Mesodermal cell (in vitro differentiated cells): ENCODE data around the gene SSPN.

Experiments used
- H3K27ac ChIP-seq: 2 replicates; pipeline ENCODE4 v1.7.0; 2013; ENCODE audit warnings: mild to moderate bottlenecking, low read depth, low read length, moderate library complexity; ENCODE audit not compliant: severe bottlenecking
- H3K36me3 ChIP-seq: 2 replicates; pipeline ENCODE4 v1.7.1; 2013; ENCODE audit warnings: mild to moderate bottlenecking, low read length, moderate library complexity; ENCODE audit not compliant: control insufficient read depth, insufficient read depth
- H3K4me1 ChIP-seq: one replicate; pipeline ENCODE4 v1.7.1; 2013; ENCODE audit warnings: mild to moderate bottlenecking, low read length; ENCODE audit not compliant: insufficient read depth, control insufficient read depth, poor library complexity, severe bottlenecking
- H3K4me3 ChIP-seq: 2 replicates; pipeline ENCODE4 v1.7.0; 2013; ENCODE audit warnings: low read length, control low read depth, mild to moderate bottlenecking; ENCODE audit not compliant: insufficient read depth, poor library complexity, severe bottlenecking; ENCODE audit errors: extremely low read depth
- H3K9me3 ChIP-seq: 2 replicates; pipeline ENCODE4 v1.7.1; 2013; ENCODE audit warnings: mild to moderate bottlenecking, low read length, moderate library complexity; ENCODE audit not compliant: control insufficient read depth
- WGBS, 2 experiments: methylation state at CpG; one replicate each; pipeline ENCODE4 v1.1.5; 2013; ENCODE audit warnings: missing lambda C conversion rate in 2 of 2; ENCODE audit not compliant: insufficient coverage in 2 of 2; 5-methylcytosine and 5-hydroxymethylcytosine counted together

The SSPN gene

DNA sequence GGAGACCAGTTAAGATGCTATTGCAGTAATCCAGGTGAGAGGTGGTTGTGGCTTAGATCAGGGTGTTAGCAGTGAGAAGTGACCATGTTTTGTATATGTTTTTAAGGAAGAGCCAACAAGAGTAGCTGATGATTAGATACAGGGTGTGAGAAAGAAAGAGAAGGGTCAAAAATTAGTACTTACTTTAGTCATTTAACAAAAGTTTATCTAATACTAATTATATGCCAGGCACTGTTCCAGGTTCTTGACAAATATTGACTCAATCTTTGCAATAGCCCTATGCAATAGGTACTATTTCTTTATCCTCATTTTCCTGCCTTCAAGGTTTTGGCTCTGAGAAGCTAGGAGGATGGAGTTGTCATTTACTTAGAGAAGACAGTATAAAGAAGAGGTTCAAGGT lies 70.2 kb downstream of the SSPN start:
- no peak overlapping the region for H3K4me3 ChIP-seq
- no peaks in the 10 kb centered on the region for H3K36me3 ChIP-seq
- no peak overlapping the region for H3K27ac ChIP-seq
- H3K4me1 ChIP-seq = peaks cover 5% of the 10 kb centered on the region
- peaks cover 4% of the 10 kb centered on the region for H3K9me3 ChIP-seq

DNA sequence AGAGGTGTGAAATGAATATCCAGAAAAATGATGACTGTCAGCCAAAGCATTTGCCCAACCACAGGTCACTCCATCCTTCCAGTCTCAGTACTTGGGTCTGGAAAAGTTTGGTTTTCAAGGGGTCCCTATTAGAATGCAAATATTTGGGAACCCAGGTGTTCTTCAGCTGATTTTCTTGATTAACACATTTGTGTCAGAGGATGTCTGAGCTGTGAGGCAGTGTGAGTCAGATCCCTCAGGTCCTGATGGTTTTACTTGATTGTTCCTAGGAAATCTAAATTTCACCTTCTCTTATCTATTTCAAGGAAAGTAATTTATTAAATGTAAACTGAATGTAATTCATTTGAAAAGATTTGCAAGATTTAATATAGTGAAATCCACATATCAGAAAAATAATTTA lies 71.5 kb downstream of the SSPN start:
- H3K4me1 ChIP-seq = peaks cover 9% of the 10 kb centered on the region
- peaks cover 4% of the 10 kb centered on the region for H3K9me3 ChIP-seq
- no peaks in the 10 kb centered on the region for H3K36me3 ChIP-seq
- H3K27ac ChIP-seq = no peak overlapping the region
- H3K4me3 ChIP-seq = no peak overlapping the region

- H3K4me3 ChIP-seq = no peak overlapping the region
- no peak overlapping the region for H3K27ac ChIP-seq
- peaks cover 4% of the 10 kb centered on the region for H3K9me3 ChIP-seq
- H3K36me3 ChIP-seq = no peaks in the 10 kb centered on the region
- H3K4me1 ChIP-seq = peaks cover 20% of the 10 kb centered on the region
- WGBS, 2 experiments = 100% methylated on average over 1 of the region's 2 CpGs
Measured at GRCh38 chr12:26268841-26269561, 73.6 kb downstream of the SSPN start.

DNA sequence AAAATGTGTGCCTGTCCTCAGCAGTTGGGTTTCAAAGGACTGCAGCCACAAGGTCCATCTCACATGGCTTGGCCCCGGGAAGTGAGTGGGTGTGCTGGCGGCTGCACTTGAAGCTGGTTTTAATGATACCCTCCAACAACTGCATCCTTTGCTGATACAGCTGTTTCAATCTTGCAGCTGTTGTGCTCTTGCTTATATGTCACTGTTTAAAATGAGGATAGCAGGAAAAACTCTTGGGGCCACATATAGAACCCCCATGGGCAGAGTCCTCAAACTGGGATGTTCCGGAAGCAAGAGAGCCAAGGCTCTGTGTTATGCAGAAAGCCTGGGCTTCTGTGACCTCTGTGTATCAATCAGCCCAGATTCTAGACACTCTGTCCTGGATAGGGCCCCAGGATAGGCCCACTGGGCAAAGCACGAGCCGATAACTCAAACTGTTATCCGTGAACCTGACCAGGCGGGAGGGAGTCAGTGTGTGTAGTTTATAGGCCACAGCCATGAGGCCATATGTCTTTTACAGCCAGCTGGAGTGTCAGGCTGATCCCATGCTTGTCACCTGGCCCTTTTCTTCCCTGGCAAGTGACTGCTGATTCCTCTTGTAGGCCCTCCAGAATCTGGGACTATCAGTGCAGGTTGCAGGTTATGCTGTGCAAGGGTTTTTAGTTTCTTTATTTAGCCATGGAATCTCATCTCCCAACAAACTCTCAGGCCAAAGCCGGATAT lies 74.3 kb downstream of the SSPN start:
- Histone ChIP-seq H3K4me1 (peaks cover 23% of the 10 kb centered on the region), H3K27ac (no peak overlapping the region), H3K4me3 (no peak overlapping the region), H3K36me3 (no peaks in the 10 kb centered on the region), H3K9me3 (peaks cover 4% of the 10 kb centered on the region)
- WGBS, 2 experiments = 80 to 95% methylated on average over 7 of the region's 8 CpGs

DNA sequence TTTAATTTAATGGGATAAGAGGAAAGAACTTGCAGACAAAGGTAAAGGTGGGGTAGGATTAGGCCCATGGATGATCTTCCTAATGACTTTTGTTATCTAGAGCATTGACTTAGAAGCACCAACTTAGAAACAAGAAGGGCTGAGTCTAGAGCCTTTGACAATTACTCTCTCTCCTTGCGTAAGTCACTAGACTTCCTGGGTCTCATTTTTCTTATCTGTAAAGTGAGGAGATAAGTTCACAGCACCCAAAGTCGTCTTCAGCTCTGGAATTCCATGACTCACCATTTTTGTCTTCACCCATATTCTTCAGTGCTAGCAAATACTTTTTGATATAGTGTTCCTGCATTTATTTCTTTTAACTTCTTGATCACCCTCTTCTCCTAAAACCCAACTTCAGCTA lies 75.7 kb downstream of the SSPN start:
- peaks cover 31% of the 10 kb centered on the region for H3K4me1 ChIP-seq
- peaks cover 4% of the 10 kb centered on the region for H3K9me3 ChIP-seq
- no peaks in the 10 kb centered on the region for H3K36me3 ChIP-seq
- WGBS, 2 experiments = 100% methylated on average over 1 of the region's 2 CpGs; no CpG with 5 or more reads in 1 of the 2 experiments
- no peak overlapping the region for H3K4me3 ChIP-seq
- H3K27ac ChIP-seq = no peak overlapping the region

DNA sequence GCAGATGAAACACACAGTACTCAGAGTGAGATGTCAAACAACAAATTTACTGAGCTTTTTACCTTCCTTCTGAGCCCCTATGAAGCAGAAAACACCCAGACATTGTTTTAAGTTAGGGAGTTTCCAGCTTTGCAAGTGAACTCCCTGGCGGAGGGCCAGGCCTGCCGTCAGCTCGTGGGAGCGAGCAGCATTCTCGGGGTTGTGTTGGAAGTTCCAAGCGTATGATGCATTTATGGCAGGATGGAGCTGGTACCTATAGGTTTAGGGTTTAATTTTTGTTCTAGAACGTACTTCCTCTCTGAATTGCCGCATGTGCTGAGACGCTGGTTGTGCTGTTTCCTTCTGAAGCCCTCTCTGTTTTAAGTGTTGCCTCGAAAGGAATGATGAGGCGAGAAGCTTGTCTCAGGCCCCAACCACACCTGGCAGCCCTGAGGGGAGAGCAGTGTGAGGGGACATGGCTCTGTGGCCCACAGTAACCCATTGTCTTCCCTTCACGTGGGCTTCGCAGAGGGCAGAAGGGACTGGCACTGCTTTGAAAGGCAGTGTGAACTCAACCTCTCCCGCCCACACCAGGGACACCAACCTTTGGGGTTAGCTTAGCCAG lies 76.6 kb downstream of the SSPN start:
- Histone ChIP-seq H3K4me1 (peaks cover 38% of the 10 kb centered on the region), H3K27ac (no peak overlapping the region), H3K4me3 (no peak overlapping the region), H3K36me3 (no peaks in the 10 kb centered on the region), H3K9me3 (no peaks in the 10 kb centered on the region)
- WGBS, 2 experiments = 92 to 94% methylated on average over 10 to 12 of the region's 14 CpGs

- 92 to 100% methylated on average over 1 to 2 of the region's 2 CpGs for WGBS, 2 experiments
- no peak overlapping the region for H3K27ac ChIP-seq
- H3K4me3 ChIP-seq = no peak overlapping the region
- H3K4me1 ChIP-seq = peaks cover 38% of the 10 kb centered on the region
- no peaks in the 10 kb centered on the region for H3K36me3 ChIP-seq
- no peaks in the 10 kb centered on the region for H3K9me3 ChIP-seq
Measured at GRCh38 chr12:26272851-26273250, 77.5 kb downstream of the SSPN start.

- H3K9me3 ChIP-seq = no peaks in the 10 kb centered on the region
- H3K36me3 ChIP-seq = no peaks in the 10 kb centered on the region
- peaks cover 38% of the 10 kb centered on the region for H3K4me1 ChIP-seq
- no peak overlapping the region for H3K4me3 ChIP-seq
- peak overlapping the region; percentile 92 for H3K27ac ChIP-seq
- WGBS, 2 experiments = 88 to 100% methylated on average over 2 to 3 of the region's 6 CpGs
Measured at GRCh38 chr12:26273811-26274210, 78.4 kb downstream of the SSPN start.

DNA sequence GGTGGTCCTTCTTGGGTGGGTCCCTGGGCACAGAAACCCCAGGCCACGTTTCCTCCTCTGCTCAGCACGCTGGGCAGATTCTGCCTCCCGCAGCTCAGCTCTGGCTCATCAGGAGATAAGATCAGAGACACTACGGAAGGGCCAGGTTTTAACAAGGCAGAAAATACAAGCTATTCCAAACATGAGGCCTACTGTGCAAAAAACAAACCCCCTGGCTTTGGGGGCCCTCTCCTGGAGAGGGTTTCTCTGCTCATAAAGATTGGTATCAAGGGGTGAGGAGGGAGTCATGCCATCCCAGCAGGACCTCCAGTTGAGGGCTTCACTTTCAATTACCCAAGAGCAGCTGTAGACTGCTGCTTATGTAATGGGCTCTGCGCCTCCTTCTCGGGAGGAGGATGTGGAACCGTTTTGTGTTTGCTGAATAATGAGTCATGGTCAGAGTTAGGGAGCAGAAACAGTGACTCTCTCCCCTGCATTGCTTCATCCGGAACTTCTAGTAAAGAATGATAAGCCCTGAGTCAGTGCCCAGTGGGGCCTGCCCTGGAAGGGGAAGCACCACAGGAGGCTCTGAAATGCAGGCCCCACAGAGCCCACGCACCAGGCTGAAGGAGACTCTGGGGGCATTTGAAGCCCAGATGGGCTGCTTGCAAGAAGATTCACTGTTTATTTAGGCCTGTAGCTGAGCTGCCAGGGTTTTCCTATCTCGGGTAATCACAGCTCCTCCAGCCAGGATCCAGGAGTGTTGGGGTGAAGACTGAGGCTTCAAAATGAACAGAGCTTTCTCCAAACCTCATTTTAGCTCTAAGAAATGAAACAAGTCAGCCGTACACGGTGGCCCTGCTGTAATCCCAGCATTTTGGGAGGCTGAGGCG lies 79.3 kb downstream of the SSPN start:
- Histone ChIP-seq H3K9me3 (no peaks in the 10 kb centered on the region), H3K27ac (peak overlapping the region; percentile 92), H3K4me1 (peaks cover 38% of the 10 kb centered on the region), H3K4me3 (no peak overlapping the region), H3K36me3 (no peaks in the 10 kb centered on the region)
- 41 to 47% methylated on average over 8 to 11 of the region's 13 CpGs for WGBS, 2 experiments

GRCh38 chr12:26275313-26276131 lies 80.1 kb downstream of the SSPN start:
- H3K4me1 ChIP-seq = peaks cover 38% of the 10 kb centered on the region
- no peaks in the 10 kb centered on the region for H3K9me3 ChIP-seq
- H3K4me3 ChIP-seq = no peak overlapping the region
- H3K27ac ChIP-seq = peak overlapping the region; percentile 92
- no peaks in the 10 kb centered on the region for H3K36me3 ChIP-seq
- 94 to 98% methylated on average over 7 of the region's 11 CpGs for WGBS, 2 experiments
